Measurements from ENCODE around the gene ARID1B. TPM values are rescaled to one million over a fixed set of nuclear protein-coding genes. Genes with fewer than 3 reads are reported as not detected.

Gene ARID1B
- total and polyA plus RNA-seq, 2 donors (not counting 1 experiment from before 2014, with no cell fraction given): 47.2 to 280 TPM

GRCh38 chr6:156924246-156924645, 147.1 kb downstream of the ARID1B start:
- H2AFZ ChIP-seq (ENCODE audit: insufficient read depth, low read depth, low read length, poor library complexity, severe bottlenecking): no peak overlapping the region
- peak overlapping the region; percentile 20 for H3K4me2 ChIP-seq (replicated peaks; ENCODE audit: low read depth, low read length, poor library complexity, severe bottlenecking)
- TF ChIP-seq CTCF (IDR thresholded peaks at IDR 0.05): no peak
- TF ChIP-seq EZH2 (IDR thresholded peaks at IDR 0.05; ENCODE audit: borderline replicate concordance, insufficient read depth, low read depth, low read length, poor library complexity, severe bottlenecking): no peak
- Mint-ChIP-seq H3K27me3 (no peaks in the 10 kb centered on the region), H3K4me1 (peaks cover 67% of the 10 kb centered on the region), H3K27ac (no peak overlapping the region), H3K4me3 (no peak overlapping the region), H3K9me3 (ENCODE audit: insufficient read depth) (no peaks in the 10 kb centered on the region)
- ChIA-PET CTCF (no interaction called here), POLR2A (no interaction called here)
- DNase-seq (no peak), ATAC-seq (ENCODE audit: low read depth) (no peak)
- H4K20me1 ChIP-seq (ENCODE audit: control insufficient read depth, insufficient read depth, low read length, poor library complexity, severe bottlenecking): peaks cover 65% of the 10 kb centered on the region
- peaks cover 0 to 17% of the 10 kb centered on the region in 2 experiments for H3K36me3 ChIP-seq (replicated peaks in 1 of 2; ENCODE audit: control extremely low read depth in 1 of 2, control insufficient read depth in 1 of 2, extremely low read depth in 1 of 2, insufficient read depth in 2 of 2, low read length in 1 of 2)
- peaks cover 98% of the 10 kb centered on the region for H3K79me2 ChIP-seq (ENCODE audit: control insufficient read depth, insufficient read depth, low read length)
- intact Hi-C loops (cut with micrococcal nuclease): no loop called here
- no peaks in the 10 kb centered on the region for H3K9me3 ChIP-seq (ENCODE audit: control extremely low read depth in 1 of 3, control insufficient read depth in 2 of 3, insufficient read depth in 1 of 3, low read length in 2 of 3)
- no peak overlapping the region for H3K27ac ChIP-seq (ENCODE audit: low read length in 2 of 2)
- H3K9ac ChIP-seq (ENCODE audit: low read length): no peak overlapping the region
- WGBS (ENCODE audit: insufficient coverage): 38% methylated on average over 1 of the region's 4 CpGs
- H3K27me3 ChIP-seq (replicated peaks in 1 of 4; ENCODE audit: control extremely low read depth in 1 of 4, control insufficient read depth in 3 of 4, insufficient read depth in 4 of 4, low read length in 3 of 4): no peaks in the 10 kb centered on the region
- peaks cover 29 to 37% of the 10 kb centered on the region in 2 donors for H3K4me1 ChIP-seq (ENCODE audit: control insufficient read depth in 2 of 2, insufficient read depth in 2 of 2, low read length in 2 of 2)
- H3K4me3 ChIP-seq (ENCODE audit: control extremely low read depth in 1 of 5, extremely low read depth in 1 of 5, insufficient read depth in 1 of 5, low read depth in 2 of 5, low read length in 4 of 5): no peak overlapping the region

GRCh38 chr6:156925026-156925425, 147.8 kb downstream of the ARID1B start:
- Histone ChIP-seq H3K4me1 (ENCODE audit: control insufficient read depth in 2 of 2, insufficient read depth in 2 of 2, low read length in 2 of 2) (peaks cover 29 to 32% of the 10 kb centered on the region in 2 donors), H3K27ac (ENCODE audit: low read length in 2 of 2) (no peak overlapping the region), H4K20me1 (ENCODE audit: control insufficient read depth, insufficient read depth, low read length, poor library complexity, severe bottlenecking) (peaks cover 68% of the 10 kb centered on the region), H3K4me2 (replicated peaks; ENCODE audit: low read depth, low read length, poor library complexity, severe bottlenecking) (no peak overlapping the region), H3K9me3 (ENCODE audit: control extremely low read depth in 1 of 3, control insufficient read depth in 2 of 3, insufficient read depth in 1 of 3, low read length in 2 of 3) (no peaks in the 10 kb centered on the region), H3K9ac (ENCODE audit: low read length) (no peak overlapping the region), H3K27me3 (replicated peaks in 1 of 4; ENCODE audit: control extremely low read depth in 1 of 4, control insufficient read depth in 3 of 4, insufficient read depth in 4 of 4, low read length in 3 of 4) (no peaks in the 10 kb centered on the region), H2AFZ (ENCODE audit: insufficient read depth, low read depth, low read length, poor library complexity, severe bottlenecking) (no peak overlapping the region), H3K36me3 (replicated peaks in 1 of 2; ENCODE audit: control extremely low read depth in 1 of 2, control insufficient read depth in 1 of 2, extremely low read depth in 1 of 2, insufficient read depth in 2 of 2, low read length in 1 of 2) (peaks cover 0 to 13% of the 10 kb centered on the region in 2 experiments), H3K4me3 (ENCODE audit: control extremely low read depth in 1 of 5, extremely low read depth in 1 of 5, insufficient read depth in 1 of 5, low read depth in 2 of 5, low read length in 4 of 5) (no peak overlapping the region), H3K79me2 (ENCODE audit: control insufficient read depth, insufficient read depth, low read length) (peaks cover 99% of the 10 kb centered on the region)
- Mint-ChIP-seq H3K9me3 (ENCODE audit: insufficient read depth) (no peaks in the 10 kb centered on the region), H3K27me3 (no peaks in the 10 kb centered on the region), H3K4me3 (no peak overlapping the region), H3K4me1 (peaks cover 67% of the 10 kb centered on the region), H3K27ac (no peak overlapping the region)
- DNase-seq: no peak
- intact Hi-C loops (cut with micrococcal nuclease): no loop called here
- WGBS (ENCODE audit: insufficient coverage): 100% methylated on average over 1 of the region's 2 CpGs
- ChIA-PET CTCF (interaction anchor here (0.8 to 0.9 kb wide), 2 partner anchors 11 to 46 kb away, joined by 3 to 4 read pairs; no protein-coding TSS in a partner anchor), POLR2A (no interaction called here)
- TF ChIP-seq EZH2 (IDR thresholded peaks at IDR 0.05; ENCODE audit: borderline replicate concordance, insufficient read depth, low read depth, low read length, poor library complexity, severe bottlenecking) (no peak), CTCF (IDR thresholded peaks at IDR 0.05) (no peak)
- ATAC-seq (ENCODE audit: low read depth): no peak
